MM.1S (cell line): Measurements from ENCODE around the gene ZNF653.

Source experiments
- EZH2 ChIP-seq: fragments of 300-600 bp; sonication (generic); optimal IDR thresholded peaks from 2 replicates; pipeline ENCODE3; 2017; ENCODE audit warnings: low read depth, mild to moderate bottlenecking, antibody characterized with exemption, low read length, mixed read lengths
- TF ChIP-seq, protein P1 (sequence below): fragments of 300-600 bp; sonication (generic); IDR thresholded peaks from 2 replicates; pipeline ENCODE4 v1.5.1; 2016; ENCODE audit warnings: antibody characterized with exemption, low read length, mixed read lengths

DNA sequence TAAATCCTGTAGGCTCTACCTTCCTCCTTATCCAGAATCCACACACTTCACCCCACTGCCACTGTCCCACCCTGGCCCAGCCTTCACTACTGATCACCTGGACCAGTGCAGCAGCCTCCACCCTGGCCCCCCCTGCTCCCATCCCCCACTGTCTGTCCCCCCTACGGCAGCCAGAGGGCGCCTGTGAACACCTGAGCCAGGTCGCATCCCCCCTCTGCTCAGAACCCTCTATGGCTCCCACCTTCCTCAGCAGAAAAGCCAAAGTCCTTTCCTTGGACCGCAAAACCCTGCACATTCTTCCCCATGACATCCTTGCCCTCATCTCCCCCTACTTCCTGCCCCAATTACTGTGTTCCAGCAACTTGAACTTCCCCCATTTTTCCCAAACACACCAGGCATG is 45.4 kb downstream of the ZNF653 start:
- TF ChIP-seq, protein P1, sequence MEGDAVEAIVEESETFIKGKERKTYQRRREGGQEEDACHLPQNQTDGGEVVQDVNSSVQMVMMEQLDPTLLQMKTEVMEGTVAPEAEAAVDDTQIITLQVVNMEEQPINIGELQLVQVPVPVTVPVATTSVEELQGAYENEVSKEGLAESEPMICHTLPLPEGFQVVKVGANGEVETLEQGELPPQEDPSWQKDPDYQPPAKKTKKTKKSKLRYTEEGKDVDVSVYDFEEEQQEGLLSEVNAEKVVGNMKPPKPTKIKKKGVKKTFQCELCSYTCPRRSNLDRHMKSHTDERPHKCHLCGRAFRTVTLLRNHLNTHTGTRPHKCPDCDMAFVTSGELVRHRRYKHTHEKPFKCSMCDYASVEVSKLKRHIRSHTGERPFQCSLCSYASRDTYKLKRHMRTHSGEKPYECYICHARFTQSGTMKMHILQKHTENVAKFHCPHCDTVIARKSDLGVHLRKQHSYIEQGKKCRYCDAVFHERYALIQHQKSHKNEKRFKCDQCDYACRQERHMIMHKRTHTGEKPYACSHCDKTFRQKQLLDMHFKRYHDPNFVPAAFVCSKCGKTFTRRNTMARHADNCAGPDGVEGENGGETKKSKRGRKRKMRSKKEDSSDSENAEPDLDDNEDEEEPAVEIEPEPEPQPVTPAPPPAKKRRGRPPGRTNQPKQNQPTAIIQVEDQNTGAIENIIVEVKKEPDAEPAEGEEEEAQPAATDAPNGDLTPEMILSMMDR: peak; percentile 35
- TF ChIP-seq EZH2: no peak
